Regular cardiac myocyte (primary cell): ENCODE results near the gene RBM7. TPM values are rescaled to one million over a fixed set of nuclear protein-coding genes. Genes with fewer than 3 reads are reported as not detected.

ENCODE experiments used
- total RNA-seq: library from RNA; depleted of rRNA; stranded (reverse); fragments of >200 nt; gene quantifications from 2 replicates; pipeline ENCODE4 v1.2.3, GENCODE V29; 2014

Gene RBM7, protein sequence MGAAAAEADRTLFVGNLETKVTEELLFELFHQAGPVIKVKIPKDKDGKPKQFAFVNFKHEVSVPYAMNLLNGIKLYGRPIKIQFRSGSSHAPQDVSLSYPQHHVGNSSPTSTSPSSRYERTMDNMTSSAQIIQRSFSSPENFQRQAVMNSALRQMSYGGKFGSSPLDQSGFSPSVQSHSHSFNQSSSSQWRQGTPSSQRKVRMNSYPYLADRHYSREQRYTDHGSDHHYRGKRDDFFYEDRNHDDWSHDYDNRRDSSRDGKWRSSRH
- 45.1 and 48.8 TPM in 2 replicates for total RNA-seq

DNA sequence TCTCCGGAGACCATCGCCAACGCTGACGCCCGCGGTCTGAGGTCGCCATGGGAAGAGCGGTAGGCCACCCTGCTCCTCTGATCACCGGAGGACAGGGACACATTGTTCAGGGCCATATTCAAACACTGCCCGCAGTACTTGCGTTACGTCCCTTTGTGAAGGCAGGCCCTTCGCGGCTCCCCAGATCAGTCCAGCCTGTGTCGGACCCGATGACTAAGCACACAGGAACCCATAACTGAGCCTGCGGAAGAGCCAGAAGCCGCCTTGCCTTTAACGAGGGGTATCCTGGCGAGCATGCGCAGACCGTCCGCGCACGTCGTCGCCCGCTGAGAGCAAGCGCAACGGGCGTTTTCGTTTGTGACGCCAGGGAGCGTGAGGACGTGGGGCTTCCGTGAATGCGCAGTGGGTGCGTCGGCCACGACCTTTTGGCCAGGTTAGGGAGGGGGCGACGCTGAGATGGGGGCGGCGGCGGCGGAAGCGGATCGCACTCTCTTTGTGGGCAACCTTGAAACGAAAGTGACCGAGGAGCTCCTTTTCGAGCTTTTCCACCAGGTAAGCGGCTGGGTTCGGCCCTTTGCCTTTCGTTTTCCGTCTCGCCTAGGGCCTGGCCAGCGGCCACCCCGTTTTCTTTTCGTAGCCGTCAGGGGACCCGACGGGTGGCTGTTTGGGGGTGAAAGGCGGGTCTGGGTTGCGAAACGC, at the start of gene RBM7, which contains the start of gene C11orf71:
Gene RBM7 (plus strand): TSS at position 451 of the 699 bp plus-strand sequence. CDS start 6 bp downstream, at position 457.
Gene C11orf71 (minus strand): TSS at position 296 of the 699 bp plus-strand sequence. CDS start 180 bp downstream, at position 116.

DNA sequence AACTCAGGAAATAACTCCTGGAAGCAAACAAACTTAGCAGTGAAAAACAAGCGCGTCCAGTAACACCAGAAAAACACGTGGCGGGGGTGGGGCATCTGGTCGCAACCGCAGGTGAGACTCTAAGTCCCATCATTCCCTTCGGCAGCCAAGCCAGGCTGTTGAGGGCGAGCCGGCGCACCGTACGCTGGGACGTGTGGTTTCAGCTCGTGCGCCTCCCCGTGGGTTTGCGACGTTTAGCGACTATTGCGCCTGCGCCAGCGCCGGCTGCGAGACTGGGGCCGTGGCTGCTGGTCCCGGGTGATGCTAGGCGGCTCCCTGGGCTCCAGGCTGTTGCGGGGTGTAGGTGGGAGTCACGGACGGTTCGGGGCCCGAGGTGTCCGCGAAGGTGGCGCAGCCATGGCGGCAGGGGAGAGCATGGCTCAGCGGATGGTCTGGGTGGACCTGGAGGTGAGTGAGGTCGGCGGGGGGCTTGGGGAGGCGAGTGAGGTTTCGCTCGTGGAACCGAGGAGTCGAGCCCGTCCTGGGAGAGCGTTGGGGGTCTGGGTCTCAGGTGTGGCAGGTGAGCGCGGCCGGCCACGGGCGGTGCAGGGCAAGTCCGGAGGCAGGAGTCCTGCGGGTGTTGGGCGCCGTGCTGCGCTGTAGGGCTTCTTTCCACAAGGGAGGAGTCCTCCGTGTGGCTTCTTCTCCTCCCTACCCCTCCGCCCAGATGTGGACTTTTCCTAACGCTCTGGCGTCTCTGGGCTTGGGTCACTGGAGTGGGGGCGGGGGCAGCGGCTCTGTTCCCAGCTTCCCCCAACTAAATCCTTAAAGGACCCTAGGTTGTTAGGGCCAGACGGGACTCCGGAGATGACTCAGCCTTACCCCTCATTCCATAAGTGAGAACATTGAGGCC, 39.0 kb downstream of the RBM7 start, which contains the start of gene REXO2:
Gene REXO2 (plus strand): TSS at position 239 of the 892 bp plus-strand sequence. CDS start 62 bp downstream, at position 301.

Other genes starting within 250 kb of the RBM7 start
- 192 and 615 TPM in 2 replicates for gene NNMT, start 104.3 kb upstream of the RBM7 start, total RNA-seq
- gene C11orf71, start 155 bp upstream of the RBM7 start, total RNA-seq = 3.8 and 5.1 TPM in 2 replicates
- gene REXO2, start 38.8 kb downstream of the RBM7 start, total RNA-seq = 271 and 318 TPM in 2 replicates
- not detected in 2 replicates for gene NXPE1, start 159.2 kb downstream of the RBM7 start, total RNA-seq
- gene NXPE4, start 195.1 kb downstream of the RBM7 start, total RNA-seq = not detected in 2 replicates